Measurements from ENCODE around the gene SMARCA1. TPM values are rescaled to one million over a fixed set of nuclear protein-coding genes. Genes with fewer than 3 reads are reported as not detected.

SMARCA1 gene
- total RNA-seq, 1 donor from 2014 or later = 21.5 TPM

- H3K4me3 ChIP-seq = no peak overlapping the region
- no peak overlapping the region for H3K27ac ChIP-seq
- H3K4me1 ChIP-seq = no peaks in the 10 kb centered on the region
- TF ChIP-seq CTCF (IDR thresholded peaks at IDR 0.05) = no peak
- no peaks in the 10 kb centered on the region for H3K9me3 ChIP-seq
- no peak for DNase-seq (ENCODE audit: low spot score in 2 of 2)
- intact Hi-C loops (cut with DNase I) = no loop called here
- H3K27me3 ChIP-seq = no peaks in the 10 kb centered on the region
- peaks cover 6 to 11% of the 10 kb centered on the region in 2 donors for H3K36me3 ChIP-seq
Observed at GRCh38 chrX:129512409-129512808, 10.9 kb downstream of the SMARCA1 start.

- no peak for DNase-seq (ENCODE audit: low spot score in 2 of 2)
- H3K36me3 ChIP-seq = peaks cover 7 to 12% of the 10 kb centered on the region in 2 donors
- no peaks in the 10 kb centered on the region for H3K4me1 ChIP-seq
- no peaks in the 10 kb centered on the region for H3K9me3 ChIP-seq
- H3K27me3 ChIP-seq = no peaks in the 10 kb centered on the region
- intact Hi-C loops (cut with DNase I) = no loop called here
- H3K4me3 ChIP-seq = no peak overlapping the region
- TF ChIP-seq CTCF (IDR thresholded peaks at IDR 0.05) = no peak
- no peak overlapping the region for H3K27ac ChIP-seq
Observed at GRCh38 chrX:129511689-129512088, 11.6 kb downstream of the SMARCA1 start.

GRCh38 chrX:129510331-129510730 lies 13.0 kb downstream of the SMARCA1 start:
- Histone ChIP-seq H3K4me3 (no peak overlapping the region), H3K27ac (no peak overlapping the region), H3K4me1 (no peaks in the 10 kb centered on the region), H3K27me3 (no peaks in the 10 kb centered on the region), H3K36me3 (peaks cover 7% of the 10 kb centered on the region in 2 donors), H3K9me3 (no peaks in the 10 kb centered on the region)
- TF ChIP-seq CTCF (IDR thresholded peaks at IDR 0.05) = no peak
- intact Hi-C loops (cut with DNase I) = no loop called here
- DNase-seq (ENCODE audit: low spot score in 2 of 2) = no peak

GRCh38 chrX:129497146-129497843 lies 26.0 kb downstream of the SMARCA1 start:
- no peak for DNase-seq (ENCODE audit: low spot score in 2 of 2)
- Histone ChIP-seq H3K27me3 (no peaks in the 10 kb centered on the region), H3K4me1 (no peaks in the 10 kb centered on the region), H3K4me3 (no peak overlapping the region), H3K9me3 (no peaks in the 10 kb centered on the region), H3K36me3 (peaks cover 7 to 17% of the 10 kb centered on the region in 2 donors), H3K27ac (no peak overlapping the region)
- intact Hi-C loops (cut with DNase I) = no loop called here
- TF ChIP-seq CTCF (IDR thresholded peaks at IDR 0.05) = no peak

GRCh38 chrX:129496625-129497024 lies 26.7 kb downstream of the SMARCA1 start:
- no peaks in the 10 kb centered on the region for H3K4me1 ChIP-seq
- TF ChIP-seq CTCF (IDR thresholded peaks at IDR 0.05) = no peak
- no peaks in the 10 kb centered on the region for H3K27me3 ChIP-seq
- no peak overlapping the region for H3K4me3 ChIP-seq
- H3K9me3 ChIP-seq = no peaks in the 10 kb centered on the region
- H3K27ac ChIP-seq = no peak overlapping the region
- intact Hi-C loops (cut with DNase I) = no loop called here
- peaks cover 2 to 11% of the 10 kb centered on the region in 2 donors for H3K36me3 ChIP-seq
- DNase-seq (ENCODE audit: low spot score in 2 of 2) = no peak
